Muscle layer of colon (tissue), 2 donors: ENCODE data around the gene LRRC8D.

ENCODE experiments used
- H3K27ac ChIP-seq: one replicate; pipeline ENCODE4 v1.7.0; 2013; ENCODE audit warnings: low read depth, mild to moderate bottlenecking, low read length, moderate library complexity
- H3K27me3 ChIP-seq, 2 donors: one replicate each; pipeline ENCODE4 v1.7.0; 2013; ENCODE audit warnings: low read length in 2 of 2, mild to moderate bottlenecking in 2 of 2; ENCODE audit not compliant: insufficient read depth in 2 of 2, control insufficient read depth in 1 of 2
- H3K36me3 ChIP-seq: one replicate; pipeline ENCODE4 v1.7.0; 2013; ENCODE audit warnings: mild to moderate bottlenecking, low read length; ENCODE audit not compliant: insufficient read depth
- H3K4me1 ChIP-seq: one replicate; pipeline ENCODE4 v1.7.0; 2013; ENCODE audit warnings: mild to moderate bottlenecking, low read length; ENCODE audit not compliant: insufficient read depth
- H3K4me3 ChIP-seq, 2 donors: one replicate each; pipeline ENCODE4 v1.7.0; 2013; ENCODE audit warnings: low read length in 2 of 2, low read depth in 1 of 2, mild to moderate bottlenecking in 1 of 2, moderate library complexity in 1 of 2
- H3K9ac ChIP-seq: one replicate; pipeline ENCODE4 v1.7.0; 2013; ENCODE audit warnings: low read length
- H3K9me3 ChIP-seq: one replicate; pipeline ENCODE4 v1.7.0; 2013; ENCODE audit warnings: mild to moderate bottlenecking, low read length
- donor health status: abdominal sarcoma.
- donor health status: Adenocarcinoma of cecum.

Gene LRRC8D

DNA sequence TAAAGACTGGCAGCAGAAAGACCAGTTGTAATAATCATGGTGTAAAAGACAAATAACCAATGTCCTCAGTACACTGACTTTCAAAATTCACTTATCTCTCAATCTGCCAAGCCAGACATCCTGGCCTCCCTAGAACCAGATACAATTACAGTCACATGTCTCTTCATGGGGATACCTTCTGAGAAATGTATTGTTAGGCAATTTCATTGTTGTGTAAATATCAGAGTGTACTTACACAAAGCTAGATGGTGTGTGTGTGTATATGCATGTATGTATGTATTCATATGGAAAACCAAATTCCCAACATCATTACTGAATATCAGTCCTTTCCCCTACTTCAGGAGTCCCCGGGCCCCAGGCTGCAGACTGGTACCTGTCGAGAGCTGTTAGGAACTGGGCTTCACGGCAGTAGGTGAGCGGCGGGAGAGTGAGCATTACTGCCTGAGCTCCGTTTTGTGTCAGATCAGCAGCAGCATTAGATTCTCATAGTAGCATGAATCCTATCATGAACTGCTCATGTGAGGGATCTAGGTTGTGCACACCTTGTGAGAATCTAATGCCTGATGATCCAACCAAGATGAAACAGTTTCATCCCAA, 108.7 kb downstream of the LRRC8D start:
- Histone ChIP-seq H3K4me1 (no peaks in the 10 kb centered on the region), H3K4me3 (no peak overlapping the region), H3K27me3 (no peaks in the 10 kb centered on the region), H3K9me3 (no peaks in the 10 kb centered on the region), H3K9ac (no peak overlapping the region), H3K36me3 (peaks cover 4% of the 10 kb centered on the region), H3K27ac (no peak overlapping the region)

GRCh38 chr1:89930579-89930978, 109.7 kb downstream of the LRRC8D start:
- Histone ChIP-seq H3K9me3 (no peaks in the 10 kb centered on the region), H3K4me3 (no peak overlapping the region), H3K36me3 (peaks cover 4% of the 10 kb centered on the region), H3K9ac (no peak overlapping the region), H3K27me3 (no peaks in the 10 kb centered on the region), H3K27ac (no peak overlapping the region), H3K4me1 (no peaks in the 10 kb centered on the region)

DNA sequence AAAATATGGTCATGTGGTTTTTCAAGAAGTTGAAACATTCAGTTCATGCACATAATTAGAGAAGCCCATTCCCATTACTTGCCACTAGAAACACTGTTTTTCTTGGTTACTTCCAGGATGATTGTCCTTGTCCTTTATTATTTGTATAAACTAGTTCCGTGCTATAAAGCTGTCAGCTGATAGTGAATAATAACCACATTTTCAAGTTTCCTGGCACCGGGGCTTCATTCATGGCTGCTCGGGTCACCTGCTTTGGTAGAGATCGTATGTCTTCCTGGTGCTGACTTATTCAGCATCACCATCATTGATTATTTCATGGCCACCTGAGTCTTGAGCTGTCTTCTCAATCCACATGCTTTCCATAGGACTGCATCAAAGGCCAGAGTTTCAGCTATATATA, 111.1 kb downstream of the LRRC8D start:
- no peak overlapping the region for H3K9ac ChIP-seq
- no peaks in the 10 kb centered on the region for H3K4me1 ChIP-seq
- no peaks in the 10 kb centered on the region for H3K27me3 ChIP-seq
- H3K36me3 ChIP-seq = peaks cover 4% of the 10 kb centered on the region
- no peak overlapping the region for H3K27ac ChIP-seq
- no peak overlapping the region for H3K4me3 ChIP-seq
- H3K9me3 ChIP-seq = no peaks in the 10 kb centered on the region

DNA sequence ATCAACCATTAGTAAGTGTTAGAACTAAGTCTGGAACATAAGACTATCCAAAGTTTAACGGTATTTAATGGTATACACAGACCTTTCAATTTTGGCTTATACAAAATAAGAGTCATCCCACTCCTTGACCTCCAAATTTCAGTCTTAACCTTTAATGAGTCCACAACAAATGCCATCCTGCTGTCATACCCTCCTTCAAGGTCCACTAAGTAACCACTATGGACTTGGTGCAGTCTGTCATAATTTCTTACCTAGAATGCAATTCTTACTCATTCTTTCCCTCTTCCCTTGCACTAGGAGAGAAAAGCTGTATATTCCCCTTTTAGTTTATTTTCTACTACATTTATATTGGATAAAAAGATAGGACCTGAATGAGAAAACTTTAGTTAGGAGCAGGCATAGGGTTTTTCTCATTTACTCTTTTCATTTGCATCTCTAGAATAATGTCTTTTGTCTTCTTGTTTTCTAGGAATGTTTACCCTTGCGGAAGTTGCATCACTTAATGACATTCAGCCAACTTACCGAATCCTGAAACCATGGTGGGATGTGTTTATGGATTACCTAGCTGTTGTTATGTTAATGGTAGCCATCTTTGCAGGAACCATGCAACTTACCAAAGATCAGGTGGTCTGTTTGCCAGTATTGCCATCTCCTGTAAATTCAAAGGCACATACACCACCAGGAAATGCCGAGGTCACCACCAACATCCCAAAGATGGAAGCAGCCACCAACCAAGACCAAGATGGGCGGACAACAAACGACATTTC, 111.9 kb downstream of the LRRC8D start:
- Histone ChIP-seq H3K9ac (no peak overlapping the region), H3K9me3 (no peaks in the 10 kb centered on the region), H3K36me3 (peaks cover 4% of the 10 kb centered on the region), H3K27me3 (no peaks in the 10 kb centered on the region), H3K4me3 (no peak overlapping the region), H3K27ac (no peak overlapping the region), H3K4me1 (no peaks in the 10 kb centered on the region)

DNA sequence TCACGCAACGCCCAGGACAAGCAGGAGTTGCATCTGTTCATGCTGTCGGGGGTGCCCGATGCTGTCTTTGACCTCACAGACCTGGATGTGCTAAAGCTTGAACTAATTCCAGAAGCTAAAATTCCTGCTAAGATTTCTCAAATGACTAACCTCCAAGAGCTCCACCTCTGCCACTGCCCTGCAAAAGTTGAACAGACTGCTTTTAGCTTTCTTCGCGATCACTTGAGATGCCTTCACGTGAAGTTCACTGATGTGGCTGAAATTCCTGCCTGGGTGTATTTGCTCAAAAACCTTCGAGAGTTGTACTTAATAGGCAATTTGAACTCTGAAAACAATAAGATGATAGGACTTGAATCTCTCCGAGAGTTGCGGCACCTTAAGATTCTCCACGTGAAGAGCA, 113.6 kb downstream of the LRRC8D start:
- Histone ChIP-seq H3K36me3 (peaks cover 4% of the 10 kb centered on the region), H3K27ac (no peak overlapping the region)

DNA sequence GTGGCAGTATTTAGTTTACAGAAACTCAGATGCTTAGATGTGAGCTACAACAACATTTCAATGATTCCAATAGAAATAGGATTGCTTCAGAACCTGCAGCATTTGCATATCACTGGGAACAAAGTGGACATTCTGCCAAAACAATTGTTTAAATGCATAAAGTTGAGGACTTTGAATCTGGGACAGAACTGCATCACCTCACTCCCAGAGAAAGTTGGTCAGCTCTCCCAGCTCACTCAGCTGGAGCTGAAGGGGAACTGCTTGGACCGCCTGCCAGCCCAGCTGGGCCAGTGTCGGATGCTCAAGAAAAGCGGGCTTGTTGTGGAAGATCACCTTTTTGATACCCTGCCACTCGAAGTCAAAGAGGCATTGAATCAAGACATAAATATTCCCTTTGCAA, 114.4 kb downstream of the LRRC8D start:
- peaks cover 7% of the 10 kb centered on the region for H3K4me1 ChIP-seq
- no peak overlapping the region for H3K9ac ChIP-seq
- H3K36me3 ChIP-seq = peaks cover 4% of the 10 kb centered on the region
- no peak overlapping the region for H3K27ac ChIP-seq
- no peak overlapping the region for H3K4me3 ChIP-seq
- H3K27me3 ChIP-seq = no peaks in the 10 kb centered on the region
- no peaks in the 10 kb centered on the region for H3K9me3 ChIP-seq

More for the DNA sequence above, 113.6 kb downstream of the LRRC8D start:
- Histone ChIP-seq H3K4me3 (no peak overlapping the region), H3K9me3 (no peaks in the 10 kb centered on the region), H3K4me1 (peaks cover 7% of the 10 kb centered on the region), H3K27me3 (no peaks in the 10 kb centered on the region), H3K9ac (no peak overlapping the region)

GRCh38 chr1:89936694-89937093, 115.9 kb downstream of the LRRC8D start:
- H3K4me1 ChIP-seq = peaks cover 7% of the 10 kb centered on the region
- H3K9me3 ChIP-seq = no peaks in the 10 kb centered on the region
- H3K4me3 ChIP-seq = no peak overlapping the region
- H3K27ac ChIP-seq = no peak overlapping the region
- H3K36me3 ChIP-seq = peaks cover 4% of the 10 kb centered on the region
- H3K27me3 ChIP-seq = no peaks in the 10 kb centered on the region
- H3K9ac ChIP-seq = no peak overlapping the region

DNA sequence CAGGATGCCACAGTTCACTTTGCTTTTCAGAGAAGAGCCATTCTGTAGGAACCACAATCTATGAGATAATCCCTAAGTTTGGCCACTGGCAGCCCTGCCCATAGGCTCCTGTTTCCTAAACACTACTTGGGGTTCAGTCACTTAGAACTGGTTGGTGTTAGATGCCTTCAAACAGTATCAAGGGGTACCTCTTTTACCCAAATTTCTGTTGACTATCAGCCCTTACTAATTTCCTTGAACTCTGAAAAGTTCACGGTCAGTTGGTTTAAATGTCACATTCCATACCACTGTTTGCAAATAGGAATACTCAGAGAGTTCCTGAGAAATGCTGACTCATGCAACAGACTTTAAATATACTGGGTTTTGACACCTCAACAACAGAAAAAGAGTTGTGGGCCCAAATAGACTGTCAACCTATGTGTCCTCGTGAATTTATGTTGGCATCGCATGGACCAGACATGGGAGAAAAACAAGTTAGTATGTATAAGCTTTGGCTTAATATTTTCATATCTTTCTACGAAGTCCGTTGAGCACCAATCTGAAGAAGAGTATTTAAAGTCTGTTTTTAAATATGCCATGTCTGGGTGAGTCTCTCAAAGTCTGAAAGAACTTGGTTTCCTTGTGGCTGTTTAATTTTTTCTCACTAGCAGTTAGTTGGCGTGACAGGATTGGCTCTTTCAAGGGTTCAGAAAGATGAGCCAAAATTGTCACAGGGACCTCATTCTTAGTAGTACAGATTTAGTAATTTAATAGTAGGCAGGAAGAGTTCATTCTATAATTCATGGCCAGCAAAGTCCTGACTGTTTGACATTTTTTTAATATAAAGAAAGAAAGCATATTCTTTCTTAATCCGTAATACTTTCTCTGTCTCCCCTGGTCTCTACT, 117.6 kb downstream of the LRRC8D start:
- Histone ChIP-seq H3K27ac (no peak overlapping the region), H3K4me1 (peaks cover 15% of the 10 kb centered on the region), H3K9me3 (no peaks in the 10 kb centered on the region), H3K36me3 (no peaks in the 10 kb centered on the region), H3K27me3 (no peaks in the 10 kb centered on the region), H3K9ac (no peak overlapping the region), H3K4me3 (no peak overlapping the region)

DNA sequence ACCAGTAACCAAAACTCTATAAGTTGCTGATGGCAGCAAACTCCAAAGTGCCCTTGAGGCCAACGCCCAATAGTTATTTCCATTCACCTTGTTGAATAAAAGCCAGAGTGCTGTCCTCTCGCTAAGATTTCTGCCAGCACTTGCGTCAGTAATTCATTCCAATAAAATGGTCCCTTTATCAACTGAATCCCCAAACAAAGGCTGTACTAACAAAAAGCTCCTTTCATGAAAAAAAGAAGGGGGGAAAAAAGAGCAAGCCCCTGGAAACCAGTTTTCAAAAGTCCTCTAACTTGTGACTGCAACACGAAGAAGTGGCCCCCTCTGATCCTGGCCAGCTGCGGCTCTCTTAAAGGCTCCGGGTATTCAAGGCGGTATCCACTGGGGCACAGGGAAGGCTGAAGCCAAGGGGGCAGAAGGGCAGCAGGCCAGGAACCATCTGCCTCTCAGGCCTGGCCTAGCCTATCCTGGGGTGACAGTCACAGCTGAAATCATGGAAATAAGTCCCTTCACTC, 118.3 kb downstream of the LRRC8D start:
- Histone ChIP-seq H3K4me3 (no peak overlapping the region), H3K4me1 (peaks cover 20% of the 10 kb centered on the region), H3K9ac (no peak overlapping the region), H3K36me3 (no peaks in the 10 kb centered on the region), H3K27me3 (no peaks in the 10 kb centered on the region), H3K27ac (no peak overlapping the region), H3K9me3 (no peaks in the 10 kb centered on the region)

DNA sequence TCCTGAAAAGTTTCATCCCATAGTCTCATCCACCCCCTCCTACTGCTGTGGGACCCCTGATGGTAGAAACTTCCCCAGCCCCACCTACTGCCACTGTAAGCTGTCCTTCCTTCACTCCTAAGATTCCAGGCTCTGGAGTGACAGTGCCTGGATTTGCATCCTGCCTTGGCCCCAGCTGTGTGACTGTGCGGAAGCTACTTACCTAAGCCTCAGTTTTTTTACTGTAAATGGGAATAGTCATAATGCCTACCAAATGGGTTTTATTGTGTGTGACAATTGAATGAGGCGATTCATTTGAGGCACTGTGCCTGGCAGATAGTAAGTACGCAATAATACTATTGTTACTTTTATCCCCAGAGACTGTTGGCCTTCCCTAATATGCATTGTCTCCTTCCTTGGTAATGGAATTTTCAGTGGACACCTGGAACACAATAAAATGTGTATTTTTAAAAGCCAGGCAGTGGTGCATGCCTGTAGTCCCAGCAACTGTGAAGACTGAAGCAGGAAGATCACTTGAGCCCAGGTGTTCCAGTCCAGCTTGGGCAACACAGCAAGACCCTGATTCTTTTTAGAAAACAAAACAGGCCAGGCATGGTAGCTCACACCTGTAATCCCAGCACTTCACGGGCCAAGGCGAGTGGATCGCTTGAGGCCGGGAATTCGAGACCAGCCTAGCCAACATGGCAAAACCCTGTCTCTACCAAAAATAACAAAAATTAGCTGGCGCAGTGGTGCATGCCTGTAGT, 119.0 kb downstream of the LRRC8D start:
- peaks cover 27% of the 10 kb centered on the region for H3K4me1 ChIP-seq
- no peaks in the 10 kb centered on the region for H3K9me3 ChIP-seq
- no peak overlapping the region for H3K9ac ChIP-seq
- H3K27me3 ChIP-seq = no peaks in the 10 kb centered on the region
- H3K36me3 ChIP-seq = no peaks in the 10 kb centered on the region
- no peak overlapping the region for H3K27ac ChIP-seq
- no peak overlapping the region for H3K4me3 ChIP-seq
